ENCODE measurements around the gene BCL2L12.

DNA sequence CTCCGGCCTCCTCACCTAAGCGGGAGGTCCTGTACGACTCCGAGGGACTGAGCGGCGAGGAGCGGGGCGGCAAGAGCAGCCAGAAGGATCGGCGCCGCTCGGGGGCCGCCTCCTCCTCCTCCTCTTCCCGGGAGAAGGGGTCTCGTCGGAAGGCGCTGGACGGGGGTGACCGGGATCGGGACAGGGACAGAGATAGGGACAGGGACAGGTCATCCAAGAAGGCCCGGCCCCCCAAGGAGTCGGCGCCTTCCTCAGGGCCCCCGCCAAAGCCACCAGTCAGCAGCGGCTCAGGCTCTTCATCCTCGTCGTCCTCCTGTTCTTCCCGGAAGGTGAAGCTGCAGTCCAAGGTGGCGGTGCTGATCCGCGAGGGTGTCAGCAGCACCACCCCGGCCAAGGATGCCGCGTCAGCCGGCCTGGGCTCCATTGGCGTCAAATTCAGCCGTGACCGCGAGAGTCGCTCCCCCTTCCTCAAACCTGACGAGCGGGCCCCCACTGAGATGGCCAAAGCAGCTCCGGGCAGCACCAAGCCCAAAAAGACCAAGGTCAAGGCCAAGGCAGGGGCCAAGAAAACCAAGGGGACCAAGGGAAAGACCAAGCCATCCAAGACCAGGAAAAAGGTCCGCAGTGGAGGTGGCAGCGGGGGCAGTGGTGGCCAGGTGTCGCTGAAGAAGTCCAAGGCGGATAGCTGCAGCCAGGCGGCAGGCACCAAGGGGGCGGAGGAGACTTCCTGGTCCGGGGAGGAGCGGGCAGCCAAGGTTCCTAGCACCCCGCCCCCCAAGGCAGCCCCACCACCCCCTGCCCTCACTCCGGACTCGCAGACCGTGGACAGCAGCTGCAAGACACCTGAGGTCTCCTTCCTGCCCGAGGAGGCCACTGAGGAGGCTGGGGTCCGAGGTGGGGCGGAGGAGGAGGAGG, 12.9 kb upstream of the BCL2L12 start:
- TF ChIP-seq, protein P1, sequence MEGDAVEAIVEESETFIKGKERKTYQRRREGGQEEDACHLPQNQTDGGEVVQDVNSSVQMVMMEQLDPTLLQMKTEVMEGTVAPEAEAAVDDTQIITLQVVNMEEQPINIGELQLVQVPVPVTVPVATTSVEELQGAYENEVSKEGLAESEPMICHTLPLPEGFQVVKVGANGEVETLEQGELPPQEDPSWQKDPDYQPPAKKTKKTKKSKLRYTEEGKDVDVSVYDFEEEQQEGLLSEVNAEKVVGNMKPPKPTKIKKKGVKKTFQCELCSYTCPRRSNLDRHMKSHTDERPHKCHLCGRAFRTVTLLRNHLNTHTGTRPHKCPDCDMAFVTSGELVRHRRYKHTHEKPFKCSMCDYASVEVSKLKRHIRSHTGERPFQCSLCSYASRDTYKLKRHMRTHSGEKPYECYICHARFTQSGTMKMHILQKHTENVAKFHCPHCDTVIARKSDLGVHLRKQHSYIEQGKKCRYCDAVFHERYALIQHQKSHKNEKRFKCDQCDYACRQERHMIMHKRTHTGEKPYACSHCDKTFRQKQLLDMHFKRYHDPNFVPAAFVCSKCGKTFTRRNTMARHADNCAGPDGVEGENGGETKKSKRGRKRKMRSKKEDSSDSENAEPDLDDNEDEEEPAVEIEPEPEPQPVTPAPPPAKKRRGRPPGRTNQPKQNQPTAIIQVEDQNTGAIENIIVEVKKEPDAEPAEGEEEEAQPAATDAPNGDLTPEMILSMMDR (IDR thresholded peaks at IDR 0.05; ENCODE audit: low read depth, low read length, poor library complexity, severe bottlenecking) = no peak
- no peak for TF ChIP-seq EZH2phosphoT487 (IDR thresholded peaks at IDR 0.05; ENCODE audit: borderline replicate concordance, low read length)
